SKM-1 treated with dmso at 0.1 percent for 144 hours (cell line): ENCODE data around the gene KLHL26.
"Not testable (repeated sequence)": the region's sequence is repeated elsewhere in the genome, so short reads cannot be mapped to it uniquely, and the experiment has no call there.

ENCODE experiments used
- DNase-seq: peaks from one replicate; lab custom pipeline; 2025; ENCODE audit not compliant: unreplicated experiment; lab: John Stamatoyannopoulos, UW

The KLHL26 gene

DNA sequence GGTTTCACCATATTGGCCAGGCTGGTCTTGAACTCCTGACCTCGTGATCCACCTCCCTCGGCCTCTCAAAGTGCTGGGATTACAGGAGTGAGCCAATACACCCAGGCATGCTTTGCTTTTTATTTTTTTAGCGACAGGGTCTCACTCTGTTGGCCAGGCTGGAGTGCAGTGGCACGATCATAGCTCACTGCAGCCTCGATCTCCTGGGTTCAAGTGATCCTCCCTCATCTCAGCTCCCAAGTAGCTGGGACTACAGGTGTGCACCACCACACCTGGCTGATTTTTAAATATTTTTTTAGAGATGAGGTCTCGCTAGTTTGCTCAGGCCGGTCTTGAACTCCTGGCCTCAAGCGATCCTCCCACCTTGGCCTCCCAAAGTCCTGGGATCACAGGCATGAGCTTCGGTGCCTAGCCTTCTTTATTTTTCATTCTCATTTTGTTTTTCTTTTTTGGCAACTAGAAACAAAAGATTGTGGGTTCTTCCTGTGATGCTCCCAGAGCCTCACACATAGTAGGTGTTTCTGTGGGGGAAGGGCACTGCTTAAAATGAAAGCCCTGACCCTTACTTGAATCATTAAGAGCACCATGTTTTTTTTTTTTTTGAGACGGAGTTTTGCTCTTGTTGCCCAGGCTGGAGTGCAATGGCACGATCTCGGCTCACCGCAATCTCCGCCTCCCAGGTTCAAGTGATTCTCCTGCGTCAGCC lies 36.0 kb upstream of the KLHL26 start:
- DNase-seq = not testable (repeated sequence)

- DNase-seq = no peak
These were observed 35.0 kb upstream of the KLHL26 start for GRCh38 chr19:18601875-18602274.

DNA sequence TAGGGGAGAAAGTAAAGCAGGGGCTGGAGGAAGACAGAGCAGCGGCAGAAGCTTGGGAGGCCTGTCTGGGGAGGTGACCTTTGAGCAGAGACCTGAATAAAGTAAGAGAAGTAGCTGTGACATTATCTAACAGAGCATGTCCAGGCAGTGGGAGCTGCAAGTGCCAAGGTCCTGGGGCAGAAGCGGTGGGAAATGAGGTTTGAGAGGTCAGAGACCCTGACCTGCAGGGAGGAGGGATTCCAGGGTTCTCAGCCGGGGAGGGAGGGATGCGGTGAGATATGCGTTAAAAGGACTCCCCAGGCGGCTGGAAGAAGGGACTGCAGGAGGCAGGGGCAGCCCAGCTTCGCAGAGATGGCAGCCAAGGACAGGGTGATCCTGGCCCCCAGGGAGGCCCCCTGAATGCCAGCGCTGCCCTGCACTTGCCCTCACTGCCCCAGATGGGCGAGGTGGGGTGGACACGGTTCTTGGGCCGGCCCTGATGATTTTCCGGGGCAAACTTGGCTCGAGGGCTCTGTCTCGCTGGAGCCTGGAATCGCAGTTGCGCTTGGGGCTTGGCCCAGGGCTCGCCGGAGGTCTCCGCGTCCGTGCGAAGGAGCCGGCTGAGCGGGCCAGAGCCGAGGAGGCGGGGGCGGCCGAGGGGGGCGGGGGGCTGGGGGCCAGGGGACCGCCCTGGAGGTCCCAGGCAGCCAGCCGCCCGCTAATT lies 33.4 kb upstream of the KLHL26 start:
- DNase-seq = no peak

- no peak for DNase-seq
These were observed 32.6 kb upstream of the KLHL26 start for GRCh38 chr19:18603958-18604819.

- DNase-seq = no peak
These were observed 32.0 kb upstream of the KLHL26 start for GRCh38 chr19:18604820-18605159.

GRCh38 chr19:18605196-18605545 lies 31.7 kb upstream of the KLHL26 start:
- no peak for DNase-seq

DNA sequence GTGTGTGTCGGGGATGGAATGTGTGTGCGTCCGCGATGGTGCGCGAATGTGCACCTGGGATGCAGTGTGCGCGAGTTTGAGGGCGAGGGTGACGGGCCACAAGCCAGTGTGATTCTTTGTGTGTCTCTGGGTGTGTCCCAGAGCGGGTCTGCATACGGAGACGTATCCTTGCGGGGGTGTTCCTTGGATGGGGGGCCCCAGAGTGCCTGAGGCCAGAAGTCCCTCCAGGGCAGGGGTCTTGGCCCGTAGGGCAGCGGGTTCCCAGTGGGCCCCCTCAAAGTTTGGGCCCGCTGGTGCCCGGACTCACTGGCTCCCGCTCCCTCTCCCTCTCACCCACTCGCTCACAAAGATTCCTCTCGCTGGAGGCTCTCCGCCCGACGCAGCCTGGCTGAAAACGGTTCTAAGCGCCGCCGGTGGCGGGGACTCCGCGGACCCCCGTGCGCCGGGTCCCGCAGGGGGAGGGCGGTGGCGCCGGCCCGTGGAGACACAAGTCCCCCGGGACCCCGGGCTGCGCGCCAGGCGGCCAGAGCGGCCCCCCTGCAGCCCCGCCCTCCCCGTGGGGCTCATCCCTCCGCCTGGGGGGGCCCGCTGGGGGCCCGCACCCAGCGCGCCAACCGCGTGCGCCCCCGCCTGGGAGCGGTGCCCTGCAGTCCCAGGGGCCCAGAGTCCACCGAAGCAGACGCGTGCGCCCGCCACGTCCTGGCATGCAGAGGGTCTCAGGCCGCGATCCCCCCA lies 31.1 kb upstream of the KLHL26 start:
- no peak for DNase-seq

DNA sequence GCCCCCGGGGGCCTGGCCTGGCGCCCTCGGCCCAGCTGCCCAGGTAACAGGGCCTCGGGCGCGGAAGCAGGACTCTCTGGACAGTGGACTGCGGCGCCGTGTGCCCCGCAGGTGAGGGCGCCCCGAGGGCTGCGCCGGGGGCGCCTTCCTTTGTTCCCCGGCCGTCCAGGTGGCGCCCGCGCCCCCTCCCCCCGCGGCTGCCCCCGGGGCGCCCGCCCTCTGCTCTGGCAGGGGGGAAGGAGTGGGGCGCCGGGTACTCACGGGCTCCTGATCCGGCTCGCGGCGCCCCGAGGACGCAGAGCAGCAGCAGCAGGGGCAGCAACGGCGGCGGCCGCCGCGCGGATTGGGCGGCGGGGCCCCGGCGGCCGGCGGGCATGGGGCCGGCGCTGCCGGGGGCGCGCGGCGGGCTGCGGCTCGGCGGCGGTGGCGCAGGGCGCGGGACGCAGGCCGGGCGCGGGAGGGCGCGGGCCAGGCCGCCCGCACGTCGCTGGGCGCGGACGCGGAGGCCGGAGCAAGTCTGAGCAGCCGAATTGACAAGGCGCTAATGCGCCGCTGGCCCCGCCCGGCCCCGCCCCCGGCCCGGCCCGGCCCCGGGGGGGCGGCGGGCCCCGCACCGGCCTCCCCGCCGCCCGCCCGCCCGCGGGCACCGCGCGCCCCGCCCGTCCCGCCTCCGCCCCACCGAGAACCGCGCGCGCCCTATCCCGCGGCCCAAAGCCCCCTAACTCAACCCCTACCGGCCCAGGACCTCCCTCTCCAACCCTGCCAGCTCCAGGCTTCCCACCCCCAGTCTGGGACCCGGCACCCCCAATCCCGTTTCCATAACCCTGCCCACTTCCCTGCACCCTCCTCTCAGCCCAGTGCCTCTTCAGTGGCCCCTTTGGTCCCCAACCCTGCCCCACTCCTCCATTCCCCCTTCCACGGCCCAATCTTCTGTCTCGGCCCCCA lies 30.3 kb upstream of the KLHL26 start, which contains the start of gene CRLF1:
CRLF1 (minus strand) TSS at position 519 of the 945 bp plus-strand sequence; CDS start at position 376, 143 bp downstream.
- DNase-seq = no peak

GRCh38 chr19:18607226-18608101 lies 29.4 kb upstream of the KLHL26 start:
- DNase-seq = no peak

DNA sequence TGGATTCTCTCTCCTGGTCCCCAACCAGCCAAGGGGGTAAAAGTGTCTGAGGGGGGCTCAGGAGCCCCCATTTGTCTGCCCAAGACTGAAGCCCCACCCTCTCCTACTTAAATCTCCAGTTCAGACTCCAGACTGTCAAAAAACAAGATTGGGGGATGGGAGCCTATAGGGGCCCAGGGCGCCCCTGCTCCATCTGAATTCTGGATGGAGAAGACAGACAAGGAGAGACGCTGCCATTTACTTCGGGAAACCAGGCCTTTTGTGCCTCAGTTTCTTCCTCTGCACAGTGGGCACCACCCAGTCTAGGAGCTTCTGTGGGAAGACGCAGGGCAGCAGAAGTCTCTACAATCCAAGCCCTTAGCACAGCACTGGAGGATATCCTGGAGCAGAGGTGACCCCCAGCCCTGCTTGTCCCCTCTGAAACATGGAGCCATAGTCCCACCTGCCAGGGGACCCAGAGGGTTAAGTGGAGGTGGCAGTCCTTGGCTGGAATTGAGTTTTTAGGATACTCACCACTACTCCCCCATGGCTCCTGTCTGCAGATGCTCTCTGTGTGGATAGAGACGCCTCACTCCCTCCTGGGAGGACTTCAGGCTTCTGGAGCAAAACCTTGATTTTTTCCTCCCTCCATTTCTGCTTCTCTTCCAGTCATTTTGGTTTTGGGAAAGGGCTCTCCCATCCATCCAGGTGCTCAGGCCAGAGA lies 28.6 kb upstream of the KLHL26 start:
- no peak for DNase-seq

DNA sequence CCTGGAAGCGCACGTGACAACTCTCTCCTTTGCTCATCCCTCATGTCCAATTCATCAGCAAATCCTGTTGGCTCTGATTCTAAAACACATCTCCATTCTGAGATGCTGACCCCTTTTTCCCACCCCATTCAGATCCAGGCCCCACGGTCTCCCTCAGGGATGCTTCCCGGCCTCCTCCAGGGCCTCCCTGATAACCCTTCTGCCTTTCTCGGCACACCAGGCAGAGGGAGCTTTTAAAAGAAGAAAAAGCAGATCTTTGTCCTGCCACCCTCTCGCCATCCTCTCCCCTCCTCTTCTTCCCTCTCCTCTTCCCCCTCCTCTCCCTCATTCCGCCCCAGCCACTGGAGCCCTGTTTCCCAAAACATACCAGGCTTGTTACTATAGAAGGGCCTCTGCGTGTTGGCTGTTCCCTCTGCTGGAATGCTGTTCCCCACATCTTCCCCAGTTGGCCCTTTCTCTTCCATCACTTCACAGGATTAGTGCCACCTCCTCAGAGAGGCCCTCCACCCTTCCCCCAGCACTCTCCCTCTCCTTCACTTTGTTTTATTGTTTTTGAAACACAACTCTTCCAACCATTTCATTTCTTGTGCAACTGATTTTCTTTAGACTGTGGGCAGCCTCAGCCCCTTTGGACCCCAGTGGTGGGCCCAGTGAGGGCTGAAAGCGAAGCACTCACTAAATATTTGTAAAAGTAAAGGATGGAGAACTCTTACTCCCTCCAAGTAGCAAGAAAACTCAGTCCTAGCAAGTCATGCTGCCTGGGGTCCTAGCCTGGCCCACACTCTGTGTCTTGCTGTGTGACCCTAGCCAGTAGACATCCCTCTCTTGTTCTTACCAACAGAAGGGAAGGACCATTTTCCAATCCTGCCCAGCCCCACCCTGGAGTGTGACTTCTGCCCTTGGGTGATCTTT lies 27.8 kb upstream of the KLHL26 start:
- no peak for DNase-seq

- DNase-seq = no peak
These were observed 27.1 kb upstream of the KLHL26 start for GRCh38 chr19:18609717-18610051.

DNA sequence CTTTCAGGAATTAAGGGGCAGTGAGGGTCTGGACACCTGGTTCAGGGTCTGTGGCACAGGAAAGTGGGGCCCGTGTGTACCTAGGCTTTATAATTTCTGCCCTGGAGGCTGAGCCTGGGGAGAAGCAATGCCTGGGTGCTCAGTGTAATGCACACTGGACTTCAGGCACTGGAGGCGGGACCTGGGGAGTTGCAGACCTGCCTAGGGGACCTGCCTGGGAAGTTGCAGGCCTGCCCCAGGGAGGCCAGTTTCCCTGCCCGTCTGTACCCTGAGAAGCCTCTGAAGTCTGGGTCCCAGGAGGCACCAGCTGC lies 26.6 kb upstream of the KLHL26 start:
- no peak for DNase-seq

DNA sequence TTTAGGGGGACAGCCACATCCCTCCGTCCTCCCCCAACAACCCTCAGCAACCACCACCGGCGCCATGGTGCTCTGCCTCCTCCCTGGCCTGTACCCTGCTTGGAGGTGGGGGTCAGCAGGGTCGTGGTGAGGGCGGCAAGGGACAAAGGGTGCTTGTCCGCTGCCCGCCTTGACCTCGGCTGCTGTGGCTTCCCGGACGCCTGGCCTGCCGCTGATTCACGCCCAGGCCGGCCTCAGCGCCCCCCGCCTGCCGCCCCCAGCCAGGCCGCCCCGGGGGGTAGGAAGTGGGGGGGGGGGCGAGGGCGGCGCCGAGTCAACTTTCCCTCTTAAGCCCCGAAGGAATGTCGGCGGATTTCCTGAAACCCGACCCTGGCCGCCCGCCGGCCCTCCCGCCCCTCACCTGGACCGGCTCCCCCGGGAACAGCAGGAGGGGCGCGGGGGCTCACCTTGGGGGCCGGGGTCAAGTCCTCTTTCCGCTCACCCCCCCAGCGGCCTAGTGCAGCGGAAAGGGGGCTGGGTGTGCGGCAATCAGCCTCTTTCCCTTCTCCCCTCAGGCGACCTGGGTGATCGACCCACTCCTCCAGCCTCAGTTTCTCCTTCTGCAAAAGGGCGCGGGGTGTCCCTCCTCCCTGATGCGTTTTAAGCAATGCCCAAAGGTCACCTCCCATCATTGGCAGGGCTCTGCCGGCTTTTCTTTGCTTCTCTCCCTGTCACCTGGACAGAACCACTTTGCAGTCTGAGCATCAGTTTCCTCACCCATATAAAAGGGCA lies 26.1 kb upstream of the KLHL26 start:
- DNase-seq = no peak

GRCh38 chr19:18611327-18612050 lies 25.3 kb upstream of the KLHL26 start:
- DNase-seq = no peak

- DNase-seq = no peak
These were observed 24.6 kb upstream of the KLHL26 start for GRCh38 chr19:18612051-18612771.
